ENCODE data around the gene SLC9A2. TPM values are rescaled to one million over a fixed set of nuclear protein-coding genes. Genes with fewer than 3 reads are reported as not detected.

The SLC9A2 gene
- total and polyA plus RNA-seq, 2 donors (not counting 1 experiment from before 2014, with no cell fraction given): not detected

DNA sequence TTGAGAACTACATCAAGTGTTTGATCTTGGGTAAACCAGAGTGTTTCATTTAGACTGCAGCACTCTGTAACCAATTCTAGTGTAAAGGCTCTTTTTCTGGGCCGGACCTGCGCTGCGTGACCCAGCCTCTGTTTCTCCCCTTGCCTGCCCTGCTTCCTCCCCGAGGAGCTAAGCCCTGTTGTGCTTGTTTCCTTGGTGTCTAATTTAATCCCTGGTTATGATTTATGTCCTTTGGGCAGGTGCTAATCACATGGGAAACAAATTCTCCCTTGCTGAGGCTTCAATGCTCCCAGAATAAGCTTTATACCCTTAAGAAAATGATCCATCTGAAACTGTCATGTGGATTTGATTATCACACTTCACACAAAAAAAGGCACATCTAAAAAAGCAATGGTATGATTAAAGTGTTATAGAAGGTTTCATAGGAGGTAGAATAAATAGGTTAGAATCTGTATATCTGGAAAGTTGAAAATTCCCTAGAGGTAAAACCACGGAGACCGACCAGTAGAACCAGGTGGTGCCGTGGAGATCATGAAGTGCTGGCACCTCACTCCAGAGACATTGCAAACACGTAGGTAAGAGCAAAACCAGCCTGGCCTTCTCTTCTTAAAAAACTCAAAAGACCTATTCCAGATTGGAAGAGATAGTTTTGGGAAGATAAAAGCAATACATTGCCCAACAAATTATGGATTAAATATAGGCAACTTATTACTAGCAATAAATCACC is 31.0 kb upstream of the SLC9A2 start:
- TF ChIP-seq, protein P1, sequence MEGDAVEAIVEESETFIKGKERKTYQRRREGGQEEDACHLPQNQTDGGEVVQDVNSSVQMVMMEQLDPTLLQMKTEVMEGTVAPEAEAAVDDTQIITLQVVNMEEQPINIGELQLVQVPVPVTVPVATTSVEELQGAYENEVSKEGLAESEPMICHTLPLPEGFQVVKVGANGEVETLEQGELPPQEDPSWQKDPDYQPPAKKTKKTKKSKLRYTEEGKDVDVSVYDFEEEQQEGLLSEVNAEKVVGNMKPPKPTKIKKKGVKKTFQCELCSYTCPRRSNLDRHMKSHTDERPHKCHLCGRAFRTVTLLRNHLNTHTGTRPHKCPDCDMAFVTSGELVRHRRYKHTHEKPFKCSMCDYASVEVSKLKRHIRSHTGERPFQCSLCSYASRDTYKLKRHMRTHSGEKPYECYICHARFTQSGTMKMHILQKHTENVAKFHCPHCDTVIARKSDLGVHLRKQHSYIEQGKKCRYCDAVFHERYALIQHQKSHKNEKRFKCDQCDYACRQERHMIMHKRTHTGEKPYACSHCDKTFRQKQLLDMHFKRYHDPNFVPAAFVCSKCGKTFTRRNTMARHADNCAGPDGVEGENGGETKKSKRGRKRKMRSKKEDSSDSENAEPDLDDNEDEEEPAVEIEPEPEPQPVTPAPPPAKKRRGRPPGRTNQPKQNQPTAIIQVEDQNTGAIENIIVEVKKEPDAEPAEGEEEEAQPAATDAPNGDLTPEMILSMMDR (IDR thresholded peaks at IDR 0.05): no peak
- no peak for TF ChIP-seq EZH2 (IDR thresholded peaks at IDR 0.05; ENCODE audit: borderline replicate concordance, insufficient read depth, low read depth, low read length, poor library complexity, severe bottlenecking)
- WGBS (ENCODE audit: insufficient coverage): 80% methylated on average over 5 of the region's 8 CpGs
- Histone ChIP-seq H2AFZ (ENCODE audit: insufficient read depth, low read depth, low read length, poor library complexity, severe bottlenecking) (no peak overlapping the region), H3K9ac (ENCODE audit: low read length) (no peak overlapping the region), H3K9me3 (ENCODE audit: control extremely low read depth in 1 of 3, control insufficient read depth in 2 of 3, insufficient read depth in 1 of 3, low read length in 2 of 3) (no peaks in the 10 kb centered on the region), H3K4me3 (ENCODE audit: control extremely low read depth in 1 of 5, extremely low read depth in 1 of 5, insufficient read depth in 1 of 5, low read depth in 2 of 5, low read length in 4 of 5) (no peak overlapping the region), H3K27me3 (replicated peaks in 1 of 4; ENCODE audit: control extremely low read depth in 1 of 4, control insufficient read depth in 3 of 4, insufficient read depth in 4 of 4, low read length in 3 of 4) (peaks cover 0 to 3% (median 0%) of the 10 kb centered on the region in 4 experiments), H3K4me2 (replicated peaks; ENCODE audit: low read depth, low read length, poor library complexity, severe bottlenecking) (no peak overlapping the region), H3K36me3 (replicated peaks in 1 of 2; ENCODE audit: control extremely low read depth in 1 of 2, control insufficient read depth in 1 of 2, extremely low read depth in 1 of 2, insufficient read depth in 2 of 2, low read length in 1 of 2) (no peaks in the 10 kb centered on the region), H3K79me2 (ENCODE audit: control insufficient read depth, insufficient read depth, low read length) (no peaks in the 10 kb centered on the region), H3K4me1 (ENCODE audit: control insufficient read depth in 2 of 2, insufficient read depth in 2 of 2, low read length in 2 of 2) (no peaks in the 10 kb centered on the region), H4K20me1 (ENCODE audit: control insufficient read depth, insufficient read depth, low read length, poor library complexity, severe bottlenecking) (no peaks in the 10 kb centered on the region), H3K27ac (ENCODE audit: low read length in 2 of 2) (no peak overlapping the region)
- Mint-ChIP-seq H3K4me1 (no peaks in the 10 kb centered on the region), H3K9me3 (ENCODE audit: insufficient read depth) (no peaks in the 10 kb centered on the region), H3K4me3 (no peak overlapping the region), H3K27ac (no peak overlapping the region), H3K27me3 (peaks cover 23% of the 10 kb centered on the region)
- POLR2A ChIA-PET: no interaction called here
- intact Hi-C loops (cut with micrococcal nuclease): no loop called here
- CTCF ChIA-PET: no interaction called here
- no peak for ATAC-seq (ENCODE audit: low read depth)
- no peak for DNase-seq

DNA sequence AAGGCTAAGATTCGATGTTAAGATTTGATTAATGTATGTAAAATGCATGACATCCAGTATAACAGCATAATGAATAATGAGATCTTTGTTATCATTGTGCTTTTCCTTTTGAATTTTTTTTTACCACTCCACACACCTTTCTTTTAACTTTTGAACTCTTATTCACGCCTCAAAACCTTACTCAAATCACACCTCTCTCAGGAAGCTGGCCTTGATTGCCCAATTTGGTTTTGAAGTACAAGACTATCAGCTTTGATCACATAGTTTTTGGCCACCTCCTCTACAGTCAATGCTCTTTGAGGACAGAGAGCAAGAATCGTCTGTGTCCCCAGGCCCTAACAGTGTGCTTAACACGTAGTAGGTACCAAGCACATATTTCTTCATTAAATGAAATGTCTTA is 29.9 kb upstream of the SLC9A2 start:
- H3K4me2 ChIP-seq (replicated peaks; ENCODE audit: low read depth, low read length, poor library complexity, severe bottlenecking): no peak overlapping the region
- H3K4me3 ChIP-seq (ENCODE audit: control extremely low read depth in 1 of 5, extremely low read depth in 1 of 5, insufficient read depth in 1 of 5, low read depth in 2 of 5, low read length in 4 of 5): no peak overlapping the region
- no peaks in the 10 kb centered on the region for H3K79me2 ChIP-seq (ENCODE audit: control insufficient read depth, insufficient read depth, low read length)
- no peaks in the 10 kb centered on the region for H4K20me1 ChIP-seq (ENCODE audit: control insufficient read depth, insufficient read depth, low read length, poor library complexity, severe bottlenecking)
- no peaks in the 10 kb centered on the region for H3K36me3 ChIP-seq (replicated peaks in 1 of 2; ENCODE audit: control extremely low read depth in 1 of 2, control insufficient read depth in 1 of 2, extremely low read depth in 1 of 2, insufficient read depth in 2 of 2, low read length in 1 of 2)
- TF ChIP-seq EZH2 (IDR thresholded peaks at IDR 0.05; ENCODE audit: borderline replicate concordance, insufficient read depth, low read depth, low read length, poor library complexity, severe bottlenecking): no peak
- TF ChIP-seq, protein P1 (IDR thresholded peaks at IDR 0.05): no peak
- 0% methylated on average over 1 of the region's 4 CpGs for WGBS (ENCODE audit: insufficient coverage)
- Mint-ChIP-seq H3K27me3 (peaks cover 23% of the 10 kb centered on the region), H3K27ac (no peak overlapping the region), H3K4me3 (no peak overlapping the region), H3K9me3 (ENCODE audit: insufficient read depth) (no peaks in the 10 kb centered on the region), H3K4me1 (no peaks in the 10 kb centered on the region)
- H3K27ac ChIP-seq (ENCODE audit: low read length in 2 of 2): no peak overlapping the region
- no peaks in the 10 kb centered on the region for H3K4me1 ChIP-seq (ENCODE audit: control insufficient read depth in 2 of 2, insufficient read depth in 2 of 2, low read length in 2 of 2)
- CTCF ChIA-PET: interaction anchor here (0.9 kb wide), 1 partner anchor 116 kb away, joined by 3 read pairs; the partner anchor contains the start of gene SLC9A4
- no peak overlapping the region for H2AFZ ChIP-seq (ENCODE audit: insufficient read depth, low read depth, low read length, poor library complexity, severe bottlenecking)
- DNase-seq (no peak), ATAC-seq (ENCODE audit: low read depth) (no peak)
- no peak overlapping the region for H3K9ac ChIP-seq (ENCODE audit: low read length)
- intact Hi-C loops (cut with micrococcal nuclease): no loop called here
- peaks cover 0 to 3% (median 0%) of the 10 kb centered on the region in 4 experiments for H3K27me3 ChIP-seq (replicated peaks in 1 of 4; ENCODE audit: control extremely low read depth in 1 of 4, control insufficient read depth in 3 of 4, insufficient read depth in 4 of 4, low read length in 3 of 4)
- POLR2A ChIA-PET: no interaction called here
- no peaks in the 10 kb centered on the region for H3K9me3 ChIP-seq (ENCODE audit: control extremely low read depth in 1 of 3, control insufficient read depth in 2 of 3, insufficient read depth in 1 of 3, low read length in 2 of 3)

Data from B cell (primary cell).